H1 (cell line): ENCODE results near the gene MYCBPAP. TPM values are rescaled to one million over a fixed set of nuclear protein-coding genes. Genes with fewer than 3 reads are reported as not detected.

Source experiments
- FOSL1 ChIP-seq: IDR thresholded peaks from 2 replicates; pipeline ENCODE4 v1.6.1; 2011; ENCODE audit warnings: mild to moderate bottlenecking, low read depth, low read length, moderate library complexity; ENCODE audit not compliant: insufficient read depth
- RFX5 ChIP-seq: IDR thresholded peaks from 2 replicates; pipeline ENCODE4 v1.6.1; 2011; ENCODE audit warnings: low read depth, low read length, improper control_type of control experiment, borderline replicate concordance
- SRF ChIP-seq: IDR thresholded peaks from 2 replicates; pipeline ENCODE4 v1.6.1; 2011; ENCODE audit warnings: mild to moderate bottlenecking, low read depth, low read length, moderate library complexity
- TCF12 ChIP-seq: IDR thresholded peaks from 2 replicates; pipeline ENCODE4 v1.6.1; 2011; ENCODE audit warnings: low read depth, mild to moderate bottlenecking, low read length
- polyA plus RNA-seq, 7 experiments: library from polyadenylated mRNA; depleted of rRNA in 3 of 7; stranded (reverse) in 5 of 7; unstranded in 2 of 7; fragments of >200 nt in 5 of 7; fragments of 200-250 nt in 2 of 7; gene quantifications; 1 replicate in 5 of 7; 2 replicates in 1 of 7; 4 replicates in 1 of 7; pipeline versions ENCODE4 v1.2.1 to v1.2.3, GENCODE V29; 2011 to 2013; ENCODE audit warnings: missing spikeins in 2 of 7, mixed read lengths in 2 of 7
- total RNA-seq: library from RNA; stranded (reverse); fragmentation: NEBNext Ultra II Directional; extraction: Animal tissue kit (Norgen Biotek cat#: 25700); gene quantifications from 2 replicates; pipeline ENCODE4 v1.2.1, GENCODE V29; 2021

The MYCBPAP gene
- total and polyA plus RNA-seq, 2 of the 8 experiments (the other 6 are each of a cell fraction or from before 2014, with no cell fraction given): 0.89 to 3.3 TPM

GRCh38 chr17:50540560-50541401 is 32.5 kb downstream of the MYCBPAP start (continued):
- TF ChIP-seq FOSL1 (no peak), SRF (no peak), TCF12 (no peak), RFX5 (no peak)
